ENCODE results near the gene DPH2.

DNA sequence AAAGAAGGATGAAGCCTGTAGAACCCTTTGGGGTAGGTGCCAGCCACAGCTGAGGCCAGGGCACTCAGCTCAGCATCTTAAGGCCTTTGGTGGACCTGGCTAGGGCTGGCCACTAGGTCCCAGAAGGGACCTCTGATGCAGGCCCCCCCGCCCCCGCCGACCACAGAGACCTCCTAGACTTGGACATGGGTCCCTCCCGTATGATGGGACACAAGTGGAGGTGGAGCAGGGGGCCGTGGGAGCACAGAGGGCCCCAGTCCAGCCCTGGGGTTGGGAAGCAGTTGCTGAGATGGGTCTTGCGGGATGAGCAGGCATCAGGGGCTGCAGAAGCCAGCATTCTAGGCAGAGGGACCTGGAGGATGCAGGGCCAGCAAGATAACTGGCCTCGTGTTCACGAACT, 12.4 kb downstream of the DPH2 start:
- TF ChIP-seq YY1 (IDR thresholded peaks at IDR 0.05; ENCODE audit: low read depth, low read length), result no peak
- TF ChIP-seq CTCF (IDR thresholded peaks at IDR 0.05; ENCODE audit: control extremely low read depth in 1 of 3, insufficient read depth in 1 of 3, low read depth in 1 of 3, low read length in 3 of 3), result no peak
- no peak for TF ChIP-seq NRF1 (IDR thresholded peaks at IDR 0.05; ENCODE audit: low read depth, low read length)
- TF ChIP-seq EZH2 (IDR thresholded peaks at IDR 0.05; ENCODE audit: low read depth, low read length, severe bottlenecking), result no peak
- no peak for TF ChIP-seq TAF1 (IDR thresholded peaks at IDR 0.05; ENCODE audit: low read depth, low read length)
- TF ChIP-seq MAX (IDR thresholded peaks at IDR 0.05), result no peak
- no peak for TF ChIP-seq FOSL1 (IDR thresholded peaks at IDR 0.05; ENCODE audit: insufficient read depth, low read depth, low read length)
- TF ChIP-seq RAD21 (IDR thresholded peaks at IDR 0.05 in 1 of 2, conservative IDR thresholded peaks at IDR 0.05 in 1 of 2; ENCODE audit: low read depth in 2 of 2, low read length in 2 of 2), result no peak
- no peak for TF ChIP-seq JUND (IDR thresholded peaks at IDR 0.05; ENCODE audit: low read length)

Measured in H1 (cell line).